Gastroesophageal sphincter (tissue), 3 donors: ENCODE data around the gene B3GNT8.

ENCODE experiments used
- CTCF ChIP-seq, 4 experiments: fragments of 200-600 bp in 2 of 4; fragments of 450-650 bp in 2 of 4; sonication (generic) in 1 of 4; IDR thresholded peaks; one replicate each; pipeline ENCODE4 v1.5.1; 2017 to 2019; ENCODE audit warnings: antibody characterized with exemption in 4 of 4, mild to moderate bottlenecking in 2 of 4, moderate library complexity in 2 of 4
- EP300 ChIP-seq: sonication (generic); formaldehyde crosslinking; IDR thresholded peaks from one replicate; pipeline ENCODE4 v1.6.1; 2017; ENCODE audit warnings: antibody characterized with exemption, mild to moderate bottlenecking
- POLR2A ChIP-seq, 2 donors: fragments of 450-650 bp; IDR thresholded peaks; one replicate each; pipeline ENCODE4 v1.6.1; 2017; ENCODE audit warnings: antibody characterized with exemption in 2 of 2, mild to moderate bottlenecking in 2 of 2, moderate library complexity in 1 of 2
- POLR2AphosphoS5 ChIP-seq: sonication (generic); formaldehyde crosslinking; IDR thresholded peaks from one replicate; pipeline ENCODE4 v1.6.1; 2017; ENCODE audit warnings: antibody characterized with exemption

DNA sequence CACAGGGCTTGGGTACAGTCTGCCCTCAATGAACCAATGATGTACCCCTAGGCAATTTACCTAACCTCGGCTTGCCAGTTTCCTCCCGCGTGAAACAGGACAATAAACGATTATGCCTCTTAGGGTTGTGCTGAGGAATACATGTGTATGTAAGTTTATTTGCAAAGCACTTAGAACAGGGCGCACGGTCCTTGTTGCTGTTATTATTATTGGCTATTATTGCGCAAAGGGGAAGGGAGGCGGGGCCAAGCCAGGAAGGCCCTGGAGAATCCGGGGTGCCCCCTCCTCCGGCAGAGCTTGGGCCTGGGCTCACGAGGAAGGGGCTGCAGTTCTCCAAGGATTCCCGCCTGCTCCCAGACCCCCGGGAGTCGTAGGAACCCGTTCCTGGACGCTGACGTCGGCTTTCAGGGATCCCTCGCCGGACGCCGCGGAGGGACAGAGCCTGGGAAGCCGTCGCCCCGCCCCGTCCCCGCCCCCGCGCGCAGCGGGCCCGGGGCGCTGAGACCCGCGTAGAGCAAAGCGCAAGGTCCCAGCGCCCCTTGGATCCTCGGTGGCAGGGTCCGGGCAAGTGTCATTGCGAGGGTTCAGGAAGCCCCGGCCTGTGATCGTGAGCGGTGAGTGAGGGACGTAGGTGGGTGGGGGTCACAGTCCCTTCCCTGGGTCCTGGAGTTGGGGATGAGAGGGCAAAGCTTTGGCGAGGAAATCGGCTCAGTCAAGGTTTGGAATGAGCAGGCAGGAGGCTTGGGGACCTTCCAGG, 50.8 kb downstream of the B3GNT8 start, which contains the start of gene TMEM91:
- TF ChIP-seq POLR2A (IDR thresholded peaks at IDR 0.05) (no peak), POLR2AphosphoS5 (no peak), CTCF (IDR thresholded peaks at IDR 0.05) (no peak), EP300 (no peak)
